Endodermal cell (in vitro differentiated cells): ENCODE results near the gene CASKIN2. TPM values are rescaled to one million over a fixed set of nuclear protein-coding genes. Genes with fewer than 3 reads are reported as not detected.
A peak's percentile ranks its signal among the peaks of the same experiment; 100 is the strongest.

Experiments used
- DNase-seq: peaks from one replicate; pipeline ENCODE4 v3.0.0-alpha.2; 2017
- H3K27ac ChIP-seq: 2 replicates; pipeline ENCODE4 v1.5.1; 2013; ENCODE audit warnings: mild to moderate bottlenecking, low read depth, low read length, moderate library complexity
- H3K27me3 ChIP-seq: 2 replicates; pipeline ENCODE4 v1.6.1; 2013; ENCODE audit warnings: mild to moderate bottlenecking, low read length, moderate library complexity; ENCODE audit not compliant: insufficient read depth, control insufficient read depth, poor library complexity, severe bottlenecking
- H3K36me3 ChIP-seq: 2 replicates; pipeline ENCODE4 v1.7.0; 2013; ENCODE audit warnings: mild to moderate bottlenecking, low read length, moderate library complexity; ENCODE audit not compliant: control insufficient read depth, insufficient read depth
- H3K4me1 ChIP-seq: one replicate; pipeline ENCODE4 v1.7.0; 2013; ENCODE audit warnings: low read length; ENCODE audit not compliant: control insufficient read depth, insufficient read depth
- H3K4me3 ChIP-seq: 2 replicates; pipeline ENCODE4 v1.5.1; 2013; ENCODE audit warnings: mild to moderate bottlenecking, low read length, moderate library complexity
- H3K9ac ChIP-seq: 2 replicates; pipeline ENCODE4 v1.6.1; 2013; ENCODE audit warnings: mild to moderate bottlenecking, low read length, moderate library complexity; ENCODE audit not compliant: poor library complexity, severe bottlenecking; ENCODE audit errors: extremely low read depth
- H3K9me3 ChIP-seq: 2 replicates; pipeline ENCODE4 v1.6.1; 2013; ENCODE audit warnings: mild to moderate bottlenecking, low read length, moderate library complexity; ENCODE audit not compliant: control insufficient read depth
- H3K27ac Mint-ChIP-seq: 2 replicates; pipeline ENCODE4 v1.8.0; 2020; ENCODE audit warnings: mixed read lengths
- H3K27me3 Mint-ChIP-seq: 2 replicates; pipeline ENCODE4 v1.8.0; 2021; ENCODE audit warnings: mild to moderate bottlenecking, mixed read lengths; ENCODE audit not compliant: insufficient read depth
- H3K36me3 Mint-ChIP-seq: 2 replicates; pipeline ENCODE4 v1.8.0; 2020; ENCODE audit warnings: low read depth, mixed read lengths
- H3K4me1 Mint-ChIP-seq: 2 replicates; pipeline ENCODE4 v1.8.0; 2020; ENCODE audit warnings: mixed read lengths
- H3K4me3 Mint-ChIP-seq: 2 replicates; pipeline ENCODE4 v1.8.0; 2020; ENCODE audit warnings: mild to moderate bottlenecking, moderate library complexity, mixed read lengths
- H3K9me3 Mint-ChIP-seq: 2 replicates; pipeline ENCODE4 v1.8.0; 2020; ENCODE audit warnings: mild to moderate bottlenecking, mixed read lengths
- WGBS, 2 experiments: methylation state at CpG; one replicate each; pipeline versions ENCODE4 v1.1.5 to v1.1.7; 2013; ENCODE audit warnings: missing lambda C conversion rate in 2 of 2, mixed read lengths in 1 of 2; ENCODE audit not compliant: insufficient coverage in 1 of 2, insufficient read length in 1 of 2; 5-methylcytosine and 5-hydroxymethylcytosine counted together
- total RNA-seq, 2 donors: library from RNA; stranded (reverse); fragmentation: NEBNext Ultra II Directional in 1 of 2; extraction: Animal tissue kit (Norgen Biotek cat#: 25700) in 1 of 2; gene quantifications; 2 replicates in 1 of 2; 3 replicates in 1 of 2; pipeline ENCODE4 v1.2.1, GENCODE V29; 2021
- TF ChIP-seq, protein P1 (sequence below): fragments of 200-600 bp; sonication (generic); conservative IDR thresholded peaks from 2 replicates; pipeline ENCODE4 v1.5.0; 2021; ENCODE audit warnings: antibody characterized with exemption, mild to moderate bottlenecking

Gene CASKIN2
- total RNA-seq, 2 donors from 2014 or later = 26.4 to 31.0 TPM

DNA sequence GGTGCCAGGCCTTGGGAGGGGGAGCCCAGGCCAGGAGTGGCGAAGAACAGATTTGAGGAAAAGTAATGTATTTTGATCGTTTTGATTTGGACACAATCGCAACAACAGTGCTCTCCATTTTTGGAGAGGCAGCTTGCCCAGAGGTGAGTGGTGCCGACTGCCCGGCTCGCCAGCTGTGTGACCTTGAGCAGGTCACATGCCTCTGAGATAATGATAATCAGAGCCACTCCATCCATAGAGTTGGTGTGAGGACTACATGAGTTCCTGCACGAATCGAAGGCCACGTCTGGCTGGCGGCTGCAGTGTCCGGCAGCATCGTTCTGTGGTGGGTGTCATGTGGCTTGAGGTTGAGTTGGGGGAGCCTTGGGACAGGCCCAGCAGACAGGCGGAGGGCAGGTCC lies 30.8 kb upstream of the CASKIN2 start:
- H3K4me3 ChIP-seq = no peak overlapping the region
- H3K9ac ChIP-seq = no peak overlapping the region
- H3K4me1 ChIP-seq = peaks cover 14% of the 10 kb centered on the region
- 96% methylated on average over 10 to 13 of the region's 13 CpGs for WGBS, 2 experiments
- Mint-ChIP-seq H3K27ac (no peak overlapping the region), H3K4me3 (no peak overlapping the region), H3K9me3 (no peaks in the 10 kb centered on the region), H3K27me3 (no peaks in the 10 kb centered on the region), H3K36me3 (peaks cover 25% of the 10 kb centered on the region), H3K4me1 (peaks cover 37% of the 10 kb centered on the region)
- no peaks in the 10 kb centered on the region for H3K27me3 ChIP-seq
- no peak overlapping the region for H3K27ac ChIP-seq
- H3K9me3 ChIP-seq = no peaks in the 10 kb centered on the region
- H3K36me3 ChIP-seq = peaks cover 3% of the 10 kb centered on the region
- TF ChIP-seq, protein P1, sequence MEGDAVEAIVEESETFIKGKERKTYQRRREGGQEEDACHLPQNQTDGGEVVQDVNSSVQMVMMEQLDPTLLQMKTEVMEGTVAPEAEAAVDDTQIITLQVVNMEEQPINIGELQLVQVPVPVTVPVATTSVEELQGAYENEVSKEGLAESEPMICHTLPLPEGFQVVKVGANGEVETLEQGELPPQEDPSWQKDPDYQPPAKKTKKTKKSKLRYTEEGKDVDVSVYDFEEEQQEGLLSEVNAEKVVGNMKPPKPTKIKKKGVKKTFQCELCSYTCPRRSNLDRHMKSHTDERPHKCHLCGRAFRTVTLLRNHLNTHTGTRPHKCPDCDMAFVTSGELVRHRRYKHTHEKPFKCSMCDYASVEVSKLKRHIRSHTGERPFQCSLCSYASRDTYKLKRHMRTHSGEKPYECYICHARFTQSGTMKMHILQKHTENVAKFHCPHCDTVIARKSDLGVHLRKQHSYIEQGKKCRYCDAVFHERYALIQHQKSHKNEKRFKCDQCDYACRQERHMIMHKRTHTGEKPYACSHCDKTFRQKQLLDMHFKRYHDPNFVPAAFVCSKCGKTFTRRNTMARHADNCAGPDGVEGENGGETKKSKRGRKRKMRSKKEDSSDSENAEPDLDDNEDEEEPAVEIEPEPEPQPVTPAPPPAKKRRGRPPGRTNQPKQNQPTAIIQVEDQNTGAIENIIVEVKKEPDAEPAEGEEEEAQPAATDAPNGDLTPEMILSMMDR = no peak
- DNase-seq = no peak

DNA sequence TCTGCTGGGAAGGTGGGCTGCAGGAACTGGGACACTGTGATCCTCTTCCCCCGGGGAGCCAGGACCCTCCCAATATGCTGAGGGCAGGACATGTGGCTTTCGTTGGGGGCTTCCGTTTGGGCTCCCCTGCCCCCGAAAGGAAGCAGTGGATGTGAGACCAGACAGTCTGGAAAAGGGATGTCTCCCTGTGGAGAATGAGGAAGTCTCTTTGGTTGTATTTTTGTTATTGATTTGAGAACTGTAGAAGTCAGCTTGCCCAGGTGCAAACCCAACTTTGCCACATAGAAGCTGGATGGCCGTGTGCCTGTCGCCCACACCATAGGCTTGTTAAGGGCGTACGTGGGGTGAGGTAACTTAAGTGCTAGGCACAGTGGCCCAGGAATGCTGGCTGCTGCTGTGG lies 28.9 kb upstream of the CASKIN2 start:
- Histone ChIP-seq H3K4me3 (no peak overlapping the region), H3K27ac (no peak overlapping the region), H3K9ac (no peak overlapping the region), H3K27me3 (no peaks in the 10 kb centered on the region), H3K36me3 (peaks cover 3% of the 10 kb centered on the region), H3K9me3 (no peaks in the 10 kb centered on the region), H3K4me1 (peaks cover 14% of the 10 kb centered on the region)
- no peak for DNase-seq
- no peak overlapping the region for H3K4me3 Mint-ChIP-seq
- no peaks in the 10 kb centered on the region for H3K9me3 Mint-ChIP-seq
- peaks cover 33% of the 10 kb centered on the region for H3K4me1 Mint-ChIP-seq
- no peaks in the 10 kb centered on the region for H3K27me3 Mint-ChIP-seq
- 93 to 94% methylated on average over 3 to 8 of the region's 8 CpGs for WGBS, 2 experiments
- TF ChIP-seq, protein P1 = no peak
- H3K36me3 Mint-ChIP-seq = peaks cover 25% of the 10 kb centered on the region
- peak overlapping the region; percentile 44 for H3K27ac Mint-ChIP-seq

DNA sequence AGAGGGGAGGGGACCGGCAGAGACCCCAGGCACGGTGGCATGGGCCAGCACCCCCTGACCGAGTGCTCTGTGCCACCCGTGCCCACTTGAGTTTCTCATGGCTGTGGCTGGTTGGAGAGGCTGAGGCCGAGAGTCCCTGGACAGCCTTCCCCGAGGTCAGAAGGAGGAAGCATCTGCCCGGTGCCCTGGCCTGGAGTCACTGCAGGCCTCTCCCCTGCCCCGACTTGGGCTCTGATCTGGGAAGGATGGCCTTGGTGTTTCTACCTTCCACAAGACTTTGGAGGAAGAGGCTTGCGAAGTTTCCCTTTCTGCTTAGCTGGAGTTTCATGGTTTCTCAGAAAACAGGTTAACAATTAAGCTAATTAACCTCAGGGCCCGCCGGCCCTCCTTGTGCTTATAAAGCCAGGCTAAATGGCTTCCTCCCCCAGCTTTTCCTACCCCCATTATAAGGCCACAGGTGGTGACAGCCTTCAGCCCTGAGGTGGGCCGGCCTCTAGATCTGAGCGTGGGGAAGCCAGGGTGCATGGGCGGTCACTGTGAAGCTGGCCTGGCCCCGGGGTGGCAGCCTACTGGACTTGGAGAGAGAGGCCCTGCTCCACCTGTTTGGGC lies 27.5 kb upstream of the CASKIN2 start:
- WGBS, 2 experiments = 83 to 100% methylated on average over 2 to 15 of the region's 15 CpGs
- H3K36me3 ChIP-seq = peaks cover 3% of the 10 kb centered on the region
- no peak overlapping the region for H3K4me3 ChIP-seq
- no peak for DNase-seq
- Mint-ChIP-seq H3K9me3 (no peaks in the 10 kb centered on the region), H3K4me1 (peaks cover 34% of the 10 kb centered on the region), H3K36me3 (peaks cover 25% of the 10 kb centered on the region), H3K27ac (peak overlapping the region; percentile 25), H3K27me3 (no peaks in the 10 kb centered on the region), H3K4me3 (peak overlapping the region; percentile 21)
- H3K27me3 ChIP-seq = no peaks in the 10 kb centered on the region
- peaks cover 14% of the 10 kb centered on the region for H3K4me1 ChIP-seq
- H3K27ac ChIP-seq = no peak overlapping the region
- H3K9me3 ChIP-seq = no peaks in the 10 kb centered on the region
- TF ChIP-seq, protein P1 = no peak
- H3K9ac ChIP-seq = no peak overlapping the region
